Measurements from ENCODE around the gene SNRNP35. TPM values are rescaled to one million over a fixed set of nuclear protein-coding genes. Genes with fewer than 3 reads are reported as not detected.

SNRNP35 gene
- total RNA-seq, 2 donors from 2014 or later: 12.9 to 16.9 TPM

- Histone ChIP-seq H3K9me3 (no peaks in the 10 kb centered on the region), H3K27me3 (no peaks in the 10 kb centered on the region), H3K4me1 (no peaks in the 10 kb centered on the region), H3K36me3 (replicated peaks in 1 of 2; ENCODE audit: insufficient read depth in 1 of 2, low read depth in 2 of 2) (peaks cover 0 to 2% of the 10 kb centered on the region in 2 donors), H3K27ac (no peak overlapping the region), H3K4me3 (no peak overlapping the region)
- 81 to 82% methylated on average over 8 of the region's 8 CpGs for WGBS, 2 donors
- DNase-seq (no peak), ATAC-seq (no peak)
- intact Hi-C loops (cut with DNase I): no loop called here
- TF ChIP-seq, protein P1, sequence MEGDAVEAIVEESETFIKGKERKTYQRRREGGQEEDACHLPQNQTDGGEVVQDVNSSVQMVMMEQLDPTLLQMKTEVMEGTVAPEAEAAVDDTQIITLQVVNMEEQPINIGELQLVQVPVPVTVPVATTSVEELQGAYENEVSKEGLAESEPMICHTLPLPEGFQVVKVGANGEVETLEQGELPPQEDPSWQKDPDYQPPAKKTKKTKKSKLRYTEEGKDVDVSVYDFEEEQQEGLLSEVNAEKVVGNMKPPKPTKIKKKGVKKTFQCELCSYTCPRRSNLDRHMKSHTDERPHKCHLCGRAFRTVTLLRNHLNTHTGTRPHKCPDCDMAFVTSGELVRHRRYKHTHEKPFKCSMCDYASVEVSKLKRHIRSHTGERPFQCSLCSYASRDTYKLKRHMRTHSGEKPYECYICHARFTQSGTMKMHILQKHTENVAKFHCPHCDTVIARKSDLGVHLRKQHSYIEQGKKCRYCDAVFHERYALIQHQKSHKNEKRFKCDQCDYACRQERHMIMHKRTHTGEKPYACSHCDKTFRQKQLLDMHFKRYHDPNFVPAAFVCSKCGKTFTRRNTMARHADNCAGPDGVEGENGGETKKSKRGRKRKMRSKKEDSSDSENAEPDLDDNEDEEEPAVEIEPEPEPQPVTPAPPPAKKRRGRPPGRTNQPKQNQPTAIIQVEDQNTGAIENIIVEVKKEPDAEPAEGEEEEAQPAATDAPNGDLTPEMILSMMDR (IDR thresholded peaks at IDR 0.05): no peak
- no peak for TF ChIP-seq POLR2A (IDR thresholded peaks at IDR 0.05)
Measured at GRCh38 chr12:123471374-123472068, 13.6 kb downstream of the SNRNP35 start.

DNA sequence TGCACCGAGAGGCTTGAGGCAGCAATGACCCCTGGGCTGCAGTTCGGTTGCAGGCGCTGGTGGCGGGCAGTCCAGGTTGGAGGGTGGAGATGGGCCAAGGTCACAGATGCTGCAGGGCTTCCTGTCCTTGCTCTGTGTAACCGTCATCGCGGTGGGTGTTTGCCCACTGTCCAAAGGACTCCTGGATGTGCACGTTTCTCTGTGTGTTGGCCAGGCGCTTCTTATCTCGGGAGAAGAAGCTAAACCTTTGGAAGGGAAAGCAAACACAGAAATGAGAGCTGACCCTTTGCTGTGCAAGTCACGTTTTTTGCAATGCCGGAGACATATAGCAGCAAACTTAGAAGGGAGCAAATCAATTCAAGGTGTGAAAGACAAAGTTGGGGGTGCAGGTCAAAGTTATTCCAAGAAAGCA, 14.5 kb downstream of the SNRNP35 start:
- Histone ChIP-seq H3K9me3 (no peaks in the 10 kb centered on the region), H3K27me3 (no peaks in the 10 kb centered on the region), H3K4me1 (no peaks in the 10 kb centered on the region), H3K36me3 (replicated peaks in 1 of 2; ENCODE audit: insufficient read depth in 1 of 2, low read depth in 2 of 2) (peaks cover 0 to 2% of the 10 kb centered on the region in 2 donors), H3K4me3 (no peak overlapping the region), H3K27ac (no peak overlapping the region)
- no peak for ATAC-seq
- intact Hi-C loops (cut with DNase I): no loop called here
- TF ChIP-seq, protein P1 (IDR thresholded peaks at IDR 0.05): no peak
- TF ChIP-seq POLR2A (IDR thresholded peaks at IDR 0.05): no peak
- WGBS, 2 donors: 65 to 78% methylated on average over 12 of the region's 12 CpGs
- DNase-seq: no peak

DNA sequence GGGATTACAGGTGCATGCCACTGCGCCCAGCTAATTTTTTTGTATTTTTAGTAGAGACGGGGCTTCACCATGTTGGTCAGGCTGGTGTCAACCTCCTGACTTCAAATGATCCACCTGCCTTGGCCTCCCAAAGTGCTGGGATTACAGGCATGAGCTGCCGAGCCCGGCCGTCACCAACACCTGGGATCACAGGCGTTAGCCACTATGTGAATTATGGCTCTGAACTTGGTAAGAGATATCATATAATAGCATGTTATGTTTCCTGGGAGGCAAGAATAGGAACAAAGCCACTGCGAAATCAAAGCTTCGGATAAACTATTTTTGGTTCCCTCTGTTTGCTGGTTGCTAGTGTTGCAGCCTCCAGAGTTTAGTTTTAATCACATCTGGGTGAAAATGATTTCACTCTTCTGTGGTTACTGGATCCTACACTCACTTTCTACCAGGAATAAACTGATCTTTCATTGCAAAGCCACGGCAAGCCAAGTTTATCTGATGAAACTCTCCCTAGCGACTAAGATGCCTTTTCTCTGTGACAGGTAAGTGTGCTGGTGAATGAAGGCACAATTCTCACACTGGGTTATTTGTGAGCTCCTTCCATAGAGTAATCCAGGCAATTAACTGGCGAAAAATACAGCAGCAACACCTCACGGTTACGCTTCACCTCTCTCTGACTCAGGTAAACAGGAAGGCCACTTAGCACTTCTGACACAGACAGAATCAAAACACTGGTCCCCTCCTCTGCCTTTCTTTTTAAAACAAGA, 16.7 kb downstream of the SNRNP35 start:
- Histone ChIP-seq H3K4me1 (no peaks in the 10 kb centered on the region), H3K4me3 (no peak overlapping the region), H3K36me3 (replicated peaks in 1 of 2; ENCODE audit: insufficient read depth in 1 of 2, low read depth in 2 of 2) (peaks cover 0 to 2% of the 10 kb centered on the region in 2 donors), H3K27ac (no peak overlapping the region), H3K9me3 (no peaks in the 10 kb centered on the region), H3K27me3 (no peaks in the 10 kb centered on the region)
- 79 to 89% methylated on average over 13 of the region's 13 CpGs for WGBS, 2 donors
- TF ChIP-seq POLR2A (IDR thresholded peaks at IDR 0.05): no peak
- TF ChIP-seq, protein P1 (IDR thresholded peaks at IDR 0.05): no peak
- ATAC-seq (no peak), DNase-seq (no peak)
- intact Hi-C loops (cut with DNase I): no loop called here

DNA sequence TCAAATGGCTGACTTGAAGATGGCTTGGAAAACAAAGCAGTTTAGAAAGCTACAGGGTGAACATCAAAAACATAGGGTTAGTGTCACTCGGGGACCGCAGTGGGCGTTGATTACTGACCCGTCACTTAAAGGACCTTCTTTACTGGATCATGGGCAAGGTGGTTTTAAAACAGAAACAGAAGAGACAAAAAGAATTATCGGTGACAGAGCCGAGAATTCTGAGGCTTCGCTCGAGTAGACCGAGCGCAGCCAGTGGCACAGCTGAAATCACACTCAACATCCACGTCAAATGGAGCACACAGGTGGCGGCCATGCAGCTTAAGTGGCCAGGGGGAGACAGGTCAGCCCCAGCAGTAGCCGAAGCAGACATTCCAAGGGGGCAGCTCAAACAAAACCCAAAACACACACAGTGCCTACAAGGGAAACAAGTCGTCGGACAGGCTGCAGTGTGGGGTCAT, 17.3 kb downstream of the SNRNP35 start:
- Histone ChIP-seq H3K36me3 (replicated peaks in 1 of 2; ENCODE audit: insufficient read depth in 1 of 2, low read depth in 2 of 2) (peaks cover 0 to 2% of the 10 kb centered on the region in 2 donors), H3K27me3 (no peaks in the 10 kb centered on the region), H3K9me3 (no peaks in the 10 kb centered on the region), H3K4me3 (no peak overlapping the region), H3K4me1 (no peaks in the 10 kb centered on the region), H3K27ac (no peak overlapping the region)
- intact Hi-C loops (cut with DNase I): no loop called here
- no peak for DNase-seq
- WGBS, 2 donors: 87 to 88% methylated on average over 15 of the region's 15 CpGs
- ATAC-seq: no peak
- TF ChIP-seq, protein P1 (IDR thresholded peaks at IDR 0.05): no peak
- no peak for TF ChIP-seq POLR2A (IDR thresholded peaks at IDR 0.05)

Data from body of pancreas (tissue), 4 donors.